GM12874 (cell line): ENCODE data around the gene TAF1.

Source experiments
- TF ChIP-seq, protein P1 (sequence below): IDR thresholded peaks from 2 replicates; pipeline ENCODE4 v1.5.1; 2011; ENCODE audit warnings: low read depth, mild to moderate bottlenecking, control low read depth, low read length, moderate library complexity; ENCODE audit not compliant: insufficient read depth

The TAF1 gene

DNA sequence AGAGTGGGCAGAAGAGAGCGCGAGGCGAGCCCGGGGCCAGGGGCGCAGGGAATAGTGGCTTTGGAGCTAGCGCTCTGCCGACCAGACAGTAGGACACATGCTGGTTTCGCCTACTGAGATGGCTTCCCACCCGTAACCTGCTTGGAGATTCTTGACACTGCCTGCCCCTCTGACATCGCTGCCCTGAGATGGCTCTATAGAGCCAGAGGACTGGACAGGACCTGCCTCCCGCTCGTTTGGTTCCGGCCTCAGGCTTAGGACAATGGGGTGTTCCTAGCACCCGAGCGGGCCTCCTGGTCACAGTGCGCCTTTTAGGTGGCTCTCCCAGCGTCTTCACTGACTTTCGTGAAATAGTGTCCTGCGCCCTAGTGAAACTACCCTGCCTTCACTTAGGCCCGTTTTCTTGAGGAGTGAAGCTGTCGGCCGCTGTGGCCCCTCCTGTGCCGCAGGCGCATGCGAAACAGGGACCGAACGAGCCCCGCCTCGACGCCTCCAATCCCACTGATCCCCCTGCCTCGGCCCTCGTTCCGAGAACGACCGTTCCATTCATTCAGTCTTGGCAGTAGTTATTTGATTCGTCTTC is 608 bp downstream of the TAF1 start:
- TF ChIP-seq, protein P1, sequence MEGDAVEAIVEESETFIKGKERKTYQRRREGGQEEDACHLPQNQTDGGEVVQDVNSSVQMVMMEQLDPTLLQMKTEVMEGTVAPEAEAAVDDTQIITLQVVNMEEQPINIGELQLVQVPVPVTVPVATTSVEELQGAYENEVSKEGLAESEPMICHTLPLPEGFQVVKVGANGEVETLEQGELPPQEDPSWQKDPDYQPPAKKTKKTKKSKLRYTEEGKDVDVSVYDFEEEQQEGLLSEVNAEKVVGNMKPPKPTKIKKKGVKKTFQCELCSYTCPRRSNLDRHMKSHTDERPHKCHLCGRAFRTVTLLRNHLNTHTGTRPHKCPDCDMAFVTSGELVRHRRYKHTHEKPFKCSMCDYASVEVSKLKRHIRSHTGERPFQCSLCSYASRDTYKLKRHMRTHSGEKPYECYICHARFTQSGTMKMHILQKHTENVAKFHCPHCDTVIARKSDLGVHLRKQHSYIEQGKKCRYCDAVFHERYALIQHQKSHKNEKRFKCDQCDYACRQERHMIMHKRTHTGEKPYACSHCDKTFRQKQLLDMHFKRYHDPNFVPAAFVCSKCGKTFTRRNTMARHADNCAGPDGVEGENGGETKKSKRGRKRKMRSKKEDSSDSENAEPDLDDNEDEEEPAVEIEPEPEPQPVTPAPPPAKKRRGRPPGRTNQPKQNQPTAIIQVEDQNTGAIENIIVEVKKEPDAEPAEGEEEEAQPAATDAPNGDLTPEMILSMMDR = no peak

DNA sequence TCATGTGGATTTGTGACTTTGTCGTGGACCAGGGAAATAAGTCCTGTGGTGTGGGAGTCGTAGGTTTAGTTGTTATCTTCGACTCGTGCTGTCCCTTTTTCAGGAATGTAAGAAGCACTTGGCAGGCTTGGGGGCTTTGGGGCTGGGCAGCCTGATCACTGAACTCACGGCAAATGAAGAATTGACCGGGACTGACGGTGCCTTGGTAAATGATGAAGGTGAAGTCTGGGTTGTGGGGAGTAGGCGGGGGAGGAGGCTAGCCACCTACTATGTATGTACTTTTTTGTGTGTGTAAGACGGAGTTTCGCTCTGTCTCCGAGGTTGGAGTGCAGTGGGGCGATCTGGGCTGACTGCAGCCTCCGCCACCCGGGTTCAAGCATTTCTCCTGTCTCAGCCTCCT is 1.2 kb downstream of the TAF1 start:
- TF ChIP-seq, protein P1 = no peak

DNA sequence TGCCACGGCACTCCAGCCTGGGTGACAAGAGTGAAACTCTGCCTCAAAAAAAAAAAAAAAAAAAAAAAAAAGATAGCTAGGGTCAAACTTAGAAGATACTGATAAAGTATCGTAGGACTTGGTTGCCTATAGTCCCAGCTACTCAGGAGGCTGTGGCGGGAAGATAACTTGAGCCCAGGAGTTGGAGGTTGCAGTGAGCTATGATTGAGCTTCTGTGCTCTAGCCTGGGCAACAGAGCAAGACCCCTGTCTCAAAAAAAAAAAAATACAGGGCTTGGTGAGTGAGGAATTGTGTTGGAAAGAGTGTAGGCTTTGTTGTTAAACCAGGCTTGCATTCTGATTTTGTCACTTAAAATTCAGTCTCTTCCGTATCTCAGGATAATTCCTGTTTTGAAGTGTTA is 6.2 kb downstream of the TAF1 start:
- TF ChIP-seq, protein P1 = no peak

DNA sequence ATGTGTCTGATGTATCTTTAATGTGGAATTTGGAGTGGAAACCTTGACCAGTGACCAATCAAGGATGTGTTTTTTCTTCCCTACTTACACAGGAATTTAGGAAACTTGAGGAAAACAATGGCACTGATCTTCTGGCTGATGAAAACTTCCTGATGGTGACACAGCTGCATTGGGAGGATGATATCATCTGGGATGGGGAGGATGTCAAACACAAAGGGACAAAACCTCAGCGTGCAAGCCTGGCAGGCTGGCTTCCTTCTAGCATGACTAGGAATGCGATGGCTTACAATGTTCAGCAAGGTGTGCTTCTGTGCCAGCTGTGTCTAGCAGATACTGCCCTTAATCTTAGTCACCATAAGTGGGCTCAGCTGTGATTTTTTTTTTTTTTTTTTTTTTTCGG is 12.6 kb downstream of the TAF1 start:
- TF ChIP-seq, protein P1 = no peak

DNA sequence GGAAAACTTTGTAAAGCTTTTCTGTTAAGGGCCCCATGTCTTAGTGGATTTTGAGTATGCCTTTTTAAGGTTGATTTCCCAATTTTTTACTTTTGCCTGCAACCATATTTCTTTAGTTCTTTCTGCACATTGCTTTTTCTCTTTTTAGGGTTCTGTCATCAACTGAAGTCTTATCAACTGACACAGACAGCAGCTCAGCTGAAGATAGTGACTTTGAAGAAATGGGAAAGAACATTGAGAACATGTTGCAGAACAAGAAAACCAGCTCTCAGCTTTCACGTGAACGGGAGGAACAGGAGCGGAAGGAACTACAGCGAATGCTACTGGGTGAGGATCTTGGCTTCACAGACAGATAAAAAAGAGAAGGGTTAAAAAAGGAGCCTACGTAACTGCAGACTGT is 27.8 kb downstream of the TAF1 start:
- TF ChIP-seq, protein P1 = no peak

DNA sequence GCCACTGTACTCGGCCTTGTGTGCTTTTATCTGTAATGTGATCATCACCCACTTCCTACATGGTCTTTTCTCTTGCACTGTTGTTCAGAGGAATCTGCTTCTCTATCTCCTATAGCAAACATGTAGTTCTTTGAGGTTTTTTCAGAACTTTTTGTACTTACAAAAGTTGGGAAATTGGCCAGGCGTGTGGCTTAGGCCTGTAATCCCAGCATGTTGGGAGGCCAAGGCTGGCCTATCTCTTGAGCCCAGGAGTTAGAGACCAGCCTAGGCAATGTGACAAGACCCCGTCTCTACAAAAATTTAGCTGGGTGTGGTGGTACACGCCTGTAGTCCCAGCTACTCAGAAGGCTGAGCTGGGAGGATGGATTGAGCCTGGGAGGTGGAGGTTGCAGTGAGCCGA is 30.4 kb downstream of the TAF1 start:
- TF ChIP-seq, protein P1 = no peak

DNA sequence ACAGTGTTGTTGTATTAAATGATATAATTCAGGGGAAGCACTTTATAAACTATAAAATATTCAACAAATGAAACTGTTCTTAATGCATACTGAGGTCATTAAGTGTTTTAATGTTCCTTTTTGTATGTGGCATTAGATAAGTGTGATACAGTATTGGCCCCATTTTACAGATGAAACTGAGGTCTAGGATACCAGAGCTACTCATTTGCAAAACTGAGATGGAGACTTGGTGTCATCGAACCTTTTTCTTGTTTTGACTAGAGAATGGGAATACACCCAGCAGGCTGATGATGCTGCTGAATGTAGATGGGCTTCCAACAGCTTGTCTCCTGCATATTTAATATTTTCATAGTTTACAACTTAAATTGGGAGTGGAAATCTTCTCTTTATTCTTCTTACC is 34.6 kb downstream of the TAF1 start:
- TF ChIP-seq, protein P1 = no peak
